SK-N-SH (cell line): ENCODE data around the gene RPH3AL.

ENCODE experiments used
- EP300 ChIP-seq, 2 experiments: IDR thresholded peaks; 2 replicates each; pipeline versions ENCODE4 v1.4.0 to v1.6.1; 2012; ENCODE audit warnings: borderline replicate concordance in 1 of 2, low read depth in 1 of 2, low read length in 1 of 2
- EZH2phosphoT487 ChIP-seq: fragments of 200-600 bp; sonication (generic); IDR thresholded peaks from 2 replicates; pipeline ENCODE4 v1.6.1; 2017; ENCODE audit warnings: low read depth, mixed run types, mild to moderate bottlenecking, antibody characterized with exemption, moderate library complexity, borderline replicate concordance
- NRF1 ChIP-seq: IDR thresholded peaks from 2 replicates; pipeline ENCODE4 v1.6.1; 2012; ENCODE audit warnings: low read depth, mild to moderate bottlenecking, low read length
- POLR2AphosphoS5 ChIP-seq: IDR thresholded peaks from 2 replicates; pipeline ENCODE4 v1.6.1; 2012; ENCODE audit warnings: low read depth, low read length
- RXRA ChIP-seq: IDR thresholded peaks from 2 replicates; pipeline ENCODE4 v1.4.0; 2012; ENCODE audit warnings: low read depth, mild to moderate bottlenecking, borderline replicate concordance
- TAF1 ChIP-seq: IDR thresholded peaks from 2 replicates; pipeline ENCODE4 v1.6.1; 2012; ENCODE audit warnings: low read depth, mild to moderate bottlenecking, low read length, moderate library complexity, borderline replicate concordance
- TCF12 ChIP-seq: IDR thresholded peaks from 2 replicates; pipeline ENCODE4 v1.4.0; 2012
- TEAD4 ChIP-seq: IDR thresholded peaks from 2 replicates; pipeline ENCODE4 v1.4.0; 2012; ENCODE audit warnings: mild to moderate bottlenecking, borderline replicate concordance; ENCODE audit not compliant: insufficient read depth
- YY1 ChIP-seq: IDR thresholded peaks from 2 replicates; pipeline ENCODE4 v1.4.0; 2012; ENCODE audit warnings: low read depth, mild to moderate bottlenecking
- TF ChIP-seq, protein P1 (sequence below): fragments of 200-600 bp; sonication (generic); IDR thresholded peaks from 2 replicates; pipeline ENCODE4 v1.6.1; 2017; ENCODE audit warnings: antibody characterized with exemption, mild to moderate bottlenecking, moderate library complexity
- TF ChIP-seq, protein P2 (sequence below): IDR thresholded peaks from 2 replicates; pipeline ENCODE4 v1.4.0; 2012; ENCODE audit warnings: low read depth
- TF ChIP-seq, protein P3 (sequence below): fragments of 150-350 bp; IDR thresholded peaks from 2 replicates; pipeline ENCODE4 v1.6.1; 2016; ENCODE audit warnings: mild to moderate bottlenecking, low read depth, low read length

DNA sequence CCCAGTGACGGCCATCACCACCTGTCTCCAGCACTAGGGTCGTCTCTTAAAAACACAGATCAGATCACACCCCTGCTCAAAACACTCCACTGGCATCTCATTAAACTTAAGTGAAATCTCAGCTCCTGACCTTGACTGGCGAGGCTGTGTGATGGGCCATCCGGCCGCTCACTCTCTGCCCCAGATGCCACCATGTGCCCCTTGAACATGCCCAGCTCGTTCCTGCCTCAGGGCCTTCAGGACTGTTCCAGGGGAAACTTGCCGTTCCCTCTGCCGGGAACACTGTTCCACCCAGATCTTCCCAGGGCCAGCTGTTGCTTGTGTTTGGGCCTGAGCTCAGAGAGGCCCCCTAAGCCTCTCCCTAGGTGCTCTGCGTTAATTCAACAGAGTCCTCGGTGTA, 39.4 kb downstream of the RPH3AL start:
- TF ChIP-seq, protein P1, sequence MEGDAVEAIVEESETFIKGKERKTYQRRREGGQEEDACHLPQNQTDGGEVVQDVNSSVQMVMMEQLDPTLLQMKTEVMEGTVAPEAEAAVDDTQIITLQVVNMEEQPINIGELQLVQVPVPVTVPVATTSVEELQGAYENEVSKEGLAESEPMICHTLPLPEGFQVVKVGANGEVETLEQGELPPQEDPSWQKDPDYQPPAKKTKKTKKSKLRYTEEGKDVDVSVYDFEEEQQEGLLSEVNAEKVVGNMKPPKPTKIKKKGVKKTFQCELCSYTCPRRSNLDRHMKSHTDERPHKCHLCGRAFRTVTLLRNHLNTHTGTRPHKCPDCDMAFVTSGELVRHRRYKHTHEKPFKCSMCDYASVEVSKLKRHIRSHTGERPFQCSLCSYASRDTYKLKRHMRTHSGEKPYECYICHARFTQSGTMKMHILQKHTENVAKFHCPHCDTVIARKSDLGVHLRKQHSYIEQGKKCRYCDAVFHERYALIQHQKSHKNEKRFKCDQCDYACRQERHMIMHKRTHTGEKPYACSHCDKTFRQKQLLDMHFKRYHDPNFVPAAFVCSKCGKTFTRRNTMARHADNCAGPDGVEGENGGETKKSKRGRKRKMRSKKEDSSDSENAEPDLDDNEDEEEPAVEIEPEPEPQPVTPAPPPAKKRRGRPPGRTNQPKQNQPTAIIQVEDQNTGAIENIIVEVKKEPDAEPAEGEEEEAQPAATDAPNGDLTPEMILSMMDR = no peak
- TF ChIP-seq EP300 (IDR thresholded peaks at IDR 0.05; ENCODE audit: borderline replicate concordance in 1 of 2, low read depth in 1 of 2, low read length in 1 of 2) (no peak), EZH2phosphoT487 (no peak), POLR2AphosphoS5 (no peak), NRF1 (no peak), TCF12 (no peak), RXRA (no peak), TEAD4 (no peak), YY1 (no peak), TAF1 (no peak)
- TF ChIP-seq, protein P2, sequence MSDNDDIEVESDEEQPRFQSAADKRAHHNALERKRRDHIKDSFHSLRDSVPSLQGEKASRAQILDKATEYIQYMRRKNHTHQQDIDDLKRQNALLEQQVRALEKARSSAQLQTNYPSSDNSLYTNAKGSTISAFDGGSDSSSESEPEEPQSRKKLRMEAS = no peak
- TF ChIP-seq, protein P3, sequence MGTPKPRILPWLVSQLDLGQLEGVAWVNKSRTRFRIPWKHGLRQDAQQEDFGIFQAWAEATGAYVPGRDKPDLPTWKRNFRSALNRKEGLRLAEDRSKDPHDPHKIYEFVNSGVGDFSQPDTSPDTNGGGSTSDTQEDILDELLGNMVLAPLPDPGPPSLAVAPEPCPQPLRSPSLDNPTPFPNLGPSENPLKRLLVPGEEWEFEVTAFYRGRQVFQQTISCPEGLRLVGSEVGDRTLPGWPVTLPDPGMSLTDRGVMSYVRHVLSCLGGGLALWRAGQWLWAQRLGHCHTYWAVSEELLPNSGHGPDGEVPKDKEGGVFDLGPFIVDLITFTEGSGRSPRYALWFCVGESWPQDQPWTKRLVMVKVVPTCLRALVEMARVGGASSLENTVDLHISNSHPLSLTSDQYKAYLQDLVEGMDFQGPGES = no peak
